Uterus (tissue), 2 donors: Measurements from ENCODE around the gene RBM15B.

Source experiments
- CTCF ChIP-seq, 4 experiments: fragments of 200-600 bp in 2 of 4; fragments of 450-650 bp in 2 of 4; sonication (generic) in 2 of 4; IDR thresholded peaks; one replicate each; pipeline ENCODE4 v1.5.1; 2016 to 2019; ENCODE audit warnings: antibody characterized with exemption in 4 of 4, mild to moderate bottlenecking in 2 of 4, moderate library complexity in 1 of 4
- POLR2A ChIP-seq, 2 donors: fragments of 450-650 bp; IDR thresholded peaks; one replicate each; pipeline ENCODE4 v1.6.1; 2016; ENCODE audit warnings: antibody characterized with exemption in 2 of 2, mild to moderate bottlenecking in 1 of 2, moderate library complexity in 1 of 2

GRCh38 chr3:51403675-51404074 lies 12.6 kb downstream of the RBM15B start:
- TF ChIP-seq POLR2A (IDR thresholded peaks at IDR 0.05) (no peak), CTCF (IDR thresholded peaks at IDR 0.05) (no peak)
